GM21447 (cell line): ENCODE data around the gene BNIP5.

Experiments
- ATAC-seq: cut with Tn5 transposase; IDR thresholded peaks from one replicate; pipeline ENCODE4 v1.9.1; 2021; ENCODE audit not compliant: unreplicated experiment

Gene BNIP5

GRCh38 chr6:36326356-36326995, 10.2 kb downstream of the BNIP5 start:
- ATAC-seq = no peak

GRCh38 chr6:36324715-36325114, 12.0 kb downstream of the BNIP5 start:
- no peak for ATAC-seq

- no peak for ATAC-seq
These were observed 12.5 kb downstream of the BNIP5 start for GRCh38 chr6:36324191-36324590.

- ATAC-seq = no peak
These were observed 13.6 kb downstream of the BNIP5 start for GRCh38 chr6:36323062-36323461.

- no peak for ATAC-seq
These were observed 14.1 kb downstream of the BNIP5 start for GRCh38 chr6:36322591-36322990.

- ATAC-seq = no peak
These were observed 16.2 kb downstream of the BNIP5 start for GRCh38 chr6:36320475-36320874.

GRCh38 chr6:36319821-36320220, 16.9 kb downstream of the BNIP5 start:
- no peak for ATAC-seq

- no peak for ATAC-seq
These were observed 17.3 kb downstream of the BNIP5 start for GRCh38 chr6:36319436-36319762.

- ATAC-seq = no peak
These were observed 17.8 kb downstream of the BNIP5 start for GRCh38 chr6:36318690-36319435.

GRCh38 chr6:36317623-36318022, 19.1 kb downstream of the BNIP5 start:
- ATAC-seq = no peak

- ATAC-seq = no peak
These were observed 20.8 kb downstream of the BNIP5 start for GRCh38 chr6:36315921-36316320.

- no peak for ATAC-seq
These were observed 22.3 kb downstream of the BNIP5 start for GRCh38 chr6:36314221-36315014.

- no peak for ATAC-seq
These were observed 23.1 kb downstream of the BNIP5 start for GRCh38 chr6:36313649-36313936.

- no peak for ATAC-seq
These were observed 23.6 kb downstream of the BNIP5 start for GRCh38 chr6:36312854-36313648.

GRCh38 chr6:36309900-36310299, 26.8 kb downstream of the BNIP5 start:
- ATAC-seq = no peak

GRCh38 chr6:36309203-36309602, 27.5 kb downstream of the BNIP5 start:
- ATAC-seq = no peak

- no peak for ATAC-seq
These were observed 28.2 kb downstream of the BNIP5 start for GRCh38 chr6:36308514-36308913.

- ATAC-seq = no peak
These were observed 30.3 kb downstream of the BNIP5 start for GRCh38 chr6:36306375-36306774.

GRCh38 chr6:36305885-36306284, 30.8 kb downstream of the BNIP5 start:
- ATAC-seq = no peak

- ATAC-seq = peak; percentile 88
These were observed 34.3 kb downstream of the BNIP5 start for GRCh38 chr6:36302227-36302976.

- no peak for ATAC-seq
These were observed 34.9 kb downstream of the BNIP5 start for GRCh38 chr6:36301781-36302180.
